Neural cell (in vitro differentiated cells): ENCODE results near the gene MTHFD1.

Experiments used
- CTCF ChIP-seq: fragments of 450-650 bp; IDR thresholded peaks from 2 replicates; pipeline ENCODE4 v1.5.1; 2014; ENCODE audit warnings: antibody characterized with exemption, mild to moderate bottlenecking, moderate library complexity; ENCODE audit not compliant: poor library complexity, severe bottlenecking
- EP300 ChIP-seq: fragments of 450-650 bp; conservative IDR thresholded peaks from 2 replicates; pipeline ENCODE4 v1.6.1; 2014; ENCODE audit warnings: antibody characterized with exemption, mild to moderate bottlenecking, moderate library complexity; ENCODE audit not compliant: poor library complexity, severe bottlenecking
- EZH2 ChIP-seq: fragments of 200-600, 300-800 bp; shearing (Covaris generic), sonication (generic); IDR thresholded peaks from 2 replicates; pipeline ENCODE4 v1.6.1; 2014; ENCODE audit warnings: antibody characterized with exemption, low read length, borderline replicate concordance, mild to moderate bottlenecking; ENCODE audit not compliant: insufficient read depth, poor library complexity, severe bottlenecking
- MXI1 ChIP-seq: fragments of 450-650 bp; conservative IDR thresholded peaks from 2 replicates; pipeline ENCODE4 v1.6.1; 2014; ENCODE audit warnings: antibody characterized with exemption, mild to moderate bottlenecking; ENCODE audit not compliant: poor library complexity, severe bottlenecking
- RAD21 ChIP-seq: fragments of 450-650 bp; conservative IDR thresholded peaks from 2 replicates; pipeline ENCODE4 v1.6.1; 2014; ENCODE audit warnings: antibody characterized with exemption, mild to moderate bottlenecking, moderate library complexity
- REST ChIP-seq: IDR thresholded peaks from 2 replicates; pipeline ENCODE4 v1.6.1; 2012; ENCODE audit warnings: borderline replicate concordance
- SMC3 ChIP-seq: fragments of 450-650 bp; conservative IDR thresholded peaks from 2 replicates; pipeline ENCODE4 v1.6.1; 2014; ENCODE audit warnings: antibody characterized with exemption, mild to moderate bottlenecking, moderate library complexity; ENCODE audit not compliant: poor library complexity

GRCh38 chr14:64501411-64502171, 113.4 kb downstream of the MTHFD1 start:
- no peak for TF ChIP-seq CTCF
- no peak for TF ChIP-seq SMC3
- no peak for TF ChIP-seq REST
- TF ChIP-seq EP300: no peak
- no peak for TF ChIP-seq EZH2
- TF ChIP-seq RAD21: no peak
- no peak for TF ChIP-seq MXI1
